Jurkat, Clone E6-1 (cell line): ENCODE results near the gene FNDC10.

ENCODE experiments used
- DNase-seq: peaks from one replicate; pipeline ENCODE4 v3.0.0-alpha.2; 2011; ENCODE audit warnings: low read depth, low spot score
- H3K4me3 ChIP-seq: 2 replicates; pipeline ENCODE4 v1.5.1; 2011; ENCODE audit warnings: mild to moderate bottlenecking, low read length, control low read depth, moderate library complexity

The FNDC10 gene

DNA sequence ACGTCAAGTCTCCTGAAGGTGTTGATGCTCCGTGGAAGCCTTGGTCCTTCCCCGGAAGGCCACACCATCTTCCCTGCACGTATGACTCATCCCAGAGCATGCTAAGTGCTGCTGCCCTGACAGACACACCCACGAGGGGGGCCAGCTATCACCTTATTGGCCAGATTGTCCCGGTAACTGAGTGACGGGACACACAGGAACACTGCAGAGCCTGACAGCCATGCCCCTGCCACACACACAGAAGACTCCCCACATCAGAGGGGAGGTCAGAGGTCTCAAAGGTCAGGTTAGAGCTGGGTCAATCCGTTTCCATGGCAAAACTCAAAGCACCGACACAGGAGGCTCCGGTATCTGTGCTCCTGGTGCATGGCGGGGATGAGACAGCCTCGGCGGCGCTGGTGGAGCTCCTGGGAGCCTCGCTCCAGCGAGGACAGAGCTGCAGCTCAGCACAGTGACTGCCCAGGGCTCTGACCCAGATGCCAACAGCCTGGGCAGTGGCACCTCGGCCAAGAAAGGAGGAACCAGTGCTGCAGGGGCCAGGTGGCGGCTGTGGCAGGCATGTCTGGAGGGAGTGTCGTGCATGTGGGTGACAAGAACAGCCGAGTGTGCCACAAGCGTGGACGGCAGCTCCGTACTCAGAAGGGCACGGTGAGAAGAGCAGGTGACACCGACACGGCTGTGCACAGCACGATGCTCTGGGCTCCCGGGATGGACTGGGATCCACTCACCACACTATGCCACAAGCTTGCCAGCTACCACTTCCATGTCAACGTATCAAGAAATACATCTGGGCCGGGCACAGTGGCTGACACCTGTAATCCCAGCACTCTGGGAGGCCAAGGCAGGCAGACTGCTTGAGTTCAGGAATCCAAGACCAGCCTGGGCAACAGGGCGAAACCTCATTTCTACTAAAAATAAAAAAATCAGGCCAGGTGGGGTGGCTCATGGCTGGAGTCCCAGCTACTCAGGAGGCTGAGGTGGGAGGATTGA lies 44.7 kb downstream of the FNDC10 start:
- H3K4me3 ChIP-seq, result no peak overlapping the region
- DNase-seq, result no peak

DNA sequence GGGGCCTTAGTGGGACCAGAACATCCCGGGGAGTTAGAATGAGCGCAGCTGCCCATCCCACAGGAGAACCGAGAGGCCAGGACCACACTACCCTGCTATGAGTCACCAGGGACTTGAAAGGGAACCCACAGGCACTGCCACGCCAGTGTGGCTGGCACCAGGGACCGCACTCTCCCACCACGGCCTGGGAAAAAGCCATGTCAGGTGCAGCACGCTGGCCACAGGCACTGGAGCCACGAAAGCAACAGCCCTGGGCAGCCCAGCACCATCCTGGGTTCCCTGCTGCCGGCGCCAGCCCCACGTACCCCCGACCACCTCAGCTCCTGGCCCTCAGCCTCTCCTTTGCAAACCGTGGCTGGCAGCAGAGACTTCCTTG lies 45.4 kb downstream of the FNDC10 start:
- H3K4me3 ChIP-seq, result no peak overlapping the region
- no peak for DNase-seq

DNA sequence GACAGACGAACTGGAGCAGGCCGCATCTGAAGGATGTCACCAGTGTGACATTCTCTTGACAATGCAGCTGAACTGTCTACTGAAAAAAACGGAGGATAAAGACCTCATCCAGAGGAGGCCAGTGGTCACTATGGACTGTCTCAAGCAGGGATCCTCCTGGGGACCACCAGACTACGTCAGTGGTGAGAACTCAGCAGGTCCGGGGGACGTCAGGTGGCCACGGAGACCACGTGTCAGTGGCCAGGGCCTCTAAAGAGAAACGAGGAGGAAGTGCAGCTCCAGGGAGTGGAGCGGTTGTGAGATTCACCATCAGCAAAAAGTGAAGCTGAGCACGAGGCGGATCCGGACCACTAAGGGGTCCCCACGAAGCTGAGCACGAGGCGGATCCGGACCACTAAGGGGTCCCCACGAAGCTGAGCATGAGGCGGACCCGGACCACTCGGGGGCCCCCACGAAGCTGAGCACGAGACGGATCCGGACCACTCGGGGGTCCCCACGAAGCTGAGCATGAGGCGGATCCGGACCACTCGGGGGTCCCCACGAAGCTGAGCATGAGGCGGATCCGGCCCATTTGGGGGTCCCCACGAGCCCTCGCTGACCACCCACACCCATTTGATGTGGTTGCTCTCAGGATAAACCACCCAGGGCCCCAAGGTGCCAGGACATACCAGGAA lies 46.0 kb downstream of the FNDC10 start:
- no peak for DNase-seq
- no peak overlapping the region for H3K4me3 ChIP-seq

GRCh38 chr1:1552263-1552639 lies 47.7 kb downstream of the FNDC10 start:
- H3K4me3 ChIP-seq, result no peak overlapping the region
- DNase-seq, result no peak

- H3K4me3 ChIP-seq, result no peak overlapping the region
- no peak for DNase-seq
Observed at GRCh38 chr1:1551524-1552262, 48.2 kb downstream of the FNDC10 start.

GRCh38 chr1:1550591-1551432 lies 49.1 kb downstream of the FNDC10 start:
- no peak overlapping the region for H3K4me3 ChIP-seq
- no peak for DNase-seq

DNA sequence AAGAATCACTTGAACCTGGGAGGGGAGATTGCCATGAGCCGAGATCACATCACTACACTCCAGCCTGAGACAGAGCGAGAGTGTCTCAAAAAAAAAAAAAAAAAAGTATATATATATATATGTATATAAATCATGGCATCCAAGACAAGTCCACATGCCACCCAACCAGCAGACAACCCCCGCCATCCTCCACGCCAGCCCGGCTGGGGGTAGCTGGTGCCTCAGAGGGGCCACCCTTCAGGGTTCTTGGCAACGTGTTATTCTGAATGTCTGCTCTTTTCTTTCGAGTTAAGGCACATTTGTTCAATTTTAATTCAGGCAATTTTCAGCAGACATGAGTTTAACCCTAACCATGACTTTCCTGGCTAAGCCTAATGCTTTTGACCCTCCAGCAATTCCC lies 49.8 kb downstream of the FNDC10 start:
- no peak for DNase-seq

DNA sequence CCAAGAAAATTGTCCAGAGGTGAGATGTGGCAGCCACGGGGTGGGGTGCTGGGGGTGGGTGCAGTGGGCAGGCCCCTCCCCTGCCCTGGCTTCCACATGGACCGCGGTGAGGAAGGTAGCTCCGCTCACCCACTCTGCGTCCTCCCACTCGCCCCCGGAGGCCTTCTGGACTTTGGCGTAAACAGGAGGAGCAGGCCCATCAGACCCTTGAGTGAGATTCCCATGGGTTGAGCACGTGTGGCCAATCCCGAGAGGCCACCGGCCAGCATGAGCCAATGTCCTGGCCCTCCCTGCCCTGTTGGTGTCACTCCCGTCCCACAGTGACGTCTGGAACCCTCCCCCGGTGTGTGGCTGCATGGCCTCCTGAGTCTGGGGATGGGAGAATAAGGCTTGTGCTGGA lies 51.3 kb downstream of the FNDC10 start:
- no peak overlapping the region for H3K4me3 ChIP-seq
- no peak for DNase-seq

More for the DNA sequence above, 49.8 kb downstream of the FNDC10 start:
- H3K4me3 ChIP-seq, result no peak overlapping the region
